ENCODE data around the gene ANKRD11. TPM values are rescaled to one million over a fixed set of nuclear protein-coding genes. Genes with fewer than 3 reads are reported as not detected.

Gene ANKRD11
- polyA plus RNA-seq, 1 donor from 2014 or later: 32.5 TPM

GRCh38 chr16:89449726-89450335 is 40.5 kb downstream of the ANKRD11 start:
- Histone ChIP-seq H3K4me2 (ENCODE audit: low read length) (no peak overlapping the region), H3K36me3 (ENCODE audit: insufficient read depth, low read length) (no peaks in the 10 kb centered on the region), H2AFZ (ENCODE audit: low read depth, low read length) (no peak overlapping the region), H3K9me2 (ENCODE audit: insufficient read depth, low read length) (no peaks in the 10 kb centered on the region), H4K20me1 (ENCODE audit: insufficient read depth) (peaks cover 6% of the 10 kb centered on the region), H3K27me3 (ENCODE audit: insufficient read depth, low read depth, low read length) (no peaks in the 10 kb centered on the region), H3K9ac (ENCODE audit: low read length) (no peak overlapping the region), H3K4me3 (ENCODE audit: low read length) (no peak overlapping the region), H3K79me2 (replicated peaks; ENCODE audit: insufficient read depth, low read length) (peaks cover 85% of the 10 kb centered on the region), H3F3A (ENCODE audit: insufficient read depth, low read length, poor library complexity, severe bottlenecking) (no peaks in the 10 kb centered on the region), H3K9me3 (ENCODE audit: low read length) (no peaks in the 10 kb centered on the region), H3K27ac (ENCODE audit: low read length) (no peak overlapping the region)
- TF ChIP-seq EZH2 (IDR thresholded peaks at IDR 0.05; ENCODE audit: borderline replicate concordance, insufficient read depth, low read length, poor library complexity, severe bottlenecking) (no peak), MXI1 (conservative IDR thresholded peaks at IDR 0.05; ENCODE audit: poor library complexity, severe bottlenecking) (no peak), EP300 (conservative IDR thresholded peaks at IDR 0.05; ENCODE audit: poor library complexity, severe bottlenecking) (no peak), CTCF (IDR thresholded peaks at IDR 0.05; ENCODE audit: poor library complexity, severe bottlenecking) (no peak), SMC3 (conservative IDR thresholded peaks at IDR 0.05; ENCODE audit: poor library complexity) (no peak), TAF1 (IDR thresholded peaks at IDR 0.05; ENCODE audit: low read depth) (no peak), POLR2AphosphoS5 (IDR thresholded peaks at IDR 0.05) (no peak), RAD21 (conservative IDR thresholded peaks at IDR 0.05) (no peak)
- TF ChIP-seq, protein P1, sequence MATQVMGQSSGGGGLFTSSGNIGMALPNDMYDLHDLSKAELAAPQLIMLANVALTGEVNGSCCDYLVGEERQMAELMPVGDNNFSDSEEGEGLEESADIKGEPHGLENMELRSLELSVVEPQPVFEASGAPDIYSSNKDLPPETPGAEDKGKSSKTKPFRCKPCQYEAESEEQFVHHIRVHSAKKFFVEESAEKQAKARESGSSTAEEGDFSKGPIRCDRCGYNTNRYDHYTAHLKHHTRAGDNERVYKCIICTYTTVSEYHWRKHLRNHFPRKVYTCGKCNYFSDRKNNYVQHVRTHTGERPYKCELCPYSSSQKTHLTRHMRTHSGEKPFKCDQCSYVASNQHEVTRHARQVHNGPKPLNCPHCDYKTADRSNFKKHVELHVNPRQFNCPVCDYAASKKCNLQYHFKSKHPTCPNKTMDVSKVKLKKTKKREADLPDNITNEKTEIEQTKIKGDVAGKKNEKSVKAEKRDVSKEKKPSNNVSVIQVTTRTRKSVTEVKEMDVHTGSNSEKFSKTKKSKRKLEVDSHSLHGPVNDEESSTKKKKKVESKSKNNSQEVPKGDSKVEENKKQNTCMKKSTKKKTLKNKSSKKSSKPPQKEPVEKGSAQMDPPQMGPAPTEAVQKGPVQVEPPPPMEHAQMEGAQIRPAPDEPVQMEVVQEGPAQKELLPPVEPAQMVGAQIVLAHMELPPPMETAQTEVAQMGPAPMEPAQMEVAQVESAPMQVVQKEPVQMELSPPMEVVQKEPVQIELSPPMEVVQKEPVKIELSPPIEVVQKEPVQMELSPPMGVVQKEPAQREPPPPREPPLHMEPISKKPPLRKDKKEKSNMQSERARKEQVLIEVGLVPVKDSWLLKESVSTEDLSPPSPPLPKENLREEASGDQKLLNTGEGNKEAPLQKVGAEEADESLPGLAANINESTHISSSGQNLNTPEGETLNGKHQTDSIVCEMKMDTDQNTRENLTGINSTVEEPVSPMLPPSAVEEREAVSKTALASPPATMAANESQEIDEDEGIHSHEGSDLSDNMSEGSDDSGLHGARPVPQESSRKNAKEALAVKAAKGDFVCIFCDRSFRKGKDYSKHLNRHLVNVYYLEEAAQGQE (IDR thresholded peaks at IDR 0.05; ENCODE audit: borderline replicate concordance): no peak

GRCh38 chr16:89448656-89449055 is 41.7 kb downstream of the ANKRD11 start:
- no peaks in the 10 kb centered on the region for H3K9me2 ChIP-seq (ENCODE audit: insufficient read depth, low read length)
- peaks cover 2% of the 10 kb centered on the region for H4K20me1 ChIP-seq (ENCODE audit: insufficient read depth)
- H3F3A ChIP-seq (ENCODE audit: insufficient read depth, low read length, poor library complexity, severe bottlenecking): no peaks in the 10 kb centered on the region
- peaks cover 84% of the 10 kb centered on the region for H3K79me2 ChIP-seq (replicated peaks; ENCODE audit: insufficient read depth, low read length)
- TF ChIP-seq RAD21 (conservative IDR thresholded peaks at IDR 0.05) (no peak), POLR2AphosphoS5 (IDR thresholded peaks at IDR 0.05) (no peak), SMC3 (conservative IDR thresholded peaks at IDR 0.05; ENCODE audit: poor library complexity) (no peak), EZH2 (IDR thresholded peaks at IDR 0.05; ENCODE audit: borderline replicate concordance, insufficient read depth, low read length, poor library complexity, severe bottlenecking) (no peak), EP300 (conservative IDR thresholded peaks at IDR 0.05; ENCODE audit: poor library complexity, severe bottlenecking) (no peak), TAF1 (IDR thresholded peaks at IDR 0.05; ENCODE audit: low read depth) (no peak), MXI1 (conservative IDR thresholded peaks at IDR 0.05; ENCODE audit: poor library complexity, severe bottlenecking) (no peak), CTCF (IDR thresholded peaks at IDR 0.05; ENCODE audit: poor library complexity, severe bottlenecking) (no peak)
- TF ChIP-seq, protein P1 (IDR thresholded peaks at IDR 0.05; ENCODE audit: borderline replicate concordance): no peak
- H3K4me3 ChIP-seq (ENCODE audit: low read length): no peak overlapping the region
- no peak overlapping the region for H3K27ac ChIP-seq (ENCODE audit: low read length)
- no peaks in the 10 kb centered on the region for H3K9me3 ChIP-seq (ENCODE audit: low read length)
- H3K27me3 ChIP-seq (ENCODE audit: insufficient read depth, low read depth, low read length): no peaks in the 10 kb centered on the region
- no peaks in the 10 kb centered on the region for H3K36me3 ChIP-seq (ENCODE audit: insufficient read depth, low read length)
- H3K4me2 ChIP-seq (ENCODE audit: low read length): no peak overlapping the region
- H2AFZ ChIP-seq (ENCODE audit: low read depth, low read length): no peak overlapping the region
- H3K9ac ChIP-seq (ENCODE audit: low read length): no peak overlapping the region
